Right kidney (tissue), 1 donor: ENCODE data around the gene PDE6A.

Experiments
- DNase-seq: peaks from one replicate; pipeline ENCODE4 v3.0.0-alpha.2; 2016

The PDE6A gene

DNA sequence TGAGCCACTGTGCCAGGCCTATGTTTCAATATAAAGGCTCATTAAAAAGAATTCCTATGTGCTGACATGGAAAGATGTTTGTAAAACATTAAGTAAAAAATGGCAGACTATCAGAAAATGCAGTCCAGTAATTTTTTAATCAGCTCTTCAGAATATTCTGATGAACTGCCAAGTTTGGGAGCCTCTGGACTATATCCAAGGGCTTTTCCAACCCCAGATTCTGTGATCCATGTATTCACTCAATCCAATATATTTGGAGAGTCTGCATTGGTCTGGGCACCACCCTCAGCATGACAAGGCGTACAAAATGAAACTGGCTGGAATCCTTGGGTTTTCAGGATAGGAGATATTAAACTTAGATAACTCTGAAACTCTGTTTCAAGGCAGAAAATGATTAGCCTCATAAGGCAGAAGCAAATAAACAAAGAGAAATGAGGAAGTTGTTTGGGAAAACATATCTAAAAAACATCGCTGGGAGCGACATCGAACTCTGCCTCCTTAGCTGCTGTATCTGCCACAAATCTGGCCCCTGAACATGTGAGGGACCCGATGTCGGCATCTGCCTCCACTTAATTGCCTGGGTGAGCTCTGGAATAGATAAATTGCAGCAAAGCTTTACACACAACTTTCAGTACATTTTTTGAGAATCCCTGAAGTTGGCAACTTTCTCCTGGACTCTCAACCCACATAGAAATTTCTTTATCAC, 14.4 kb downstream of the PDE6A start:
- DNase-seq: no peak

DNA sequence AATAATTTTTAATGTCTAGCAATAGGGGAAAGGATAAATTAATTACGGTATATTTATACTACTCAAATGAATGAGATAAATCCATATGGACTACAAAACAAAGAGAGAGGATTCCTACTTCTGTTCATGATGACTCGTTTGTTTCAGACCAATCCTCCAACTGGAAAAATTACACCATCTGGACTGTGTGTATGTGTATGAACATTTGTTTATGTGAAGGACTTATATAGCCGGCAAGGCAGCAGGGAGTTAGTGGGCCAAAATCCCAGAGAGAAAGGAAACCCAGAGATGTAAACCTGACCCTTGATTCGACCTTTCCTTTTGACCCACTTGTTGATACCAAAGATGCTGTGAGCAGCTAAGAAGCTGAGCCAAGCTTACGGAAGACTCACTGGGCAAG, 20.1 kb downstream of the PDE6A start:
- no peak for DNase-seq

DNA sequence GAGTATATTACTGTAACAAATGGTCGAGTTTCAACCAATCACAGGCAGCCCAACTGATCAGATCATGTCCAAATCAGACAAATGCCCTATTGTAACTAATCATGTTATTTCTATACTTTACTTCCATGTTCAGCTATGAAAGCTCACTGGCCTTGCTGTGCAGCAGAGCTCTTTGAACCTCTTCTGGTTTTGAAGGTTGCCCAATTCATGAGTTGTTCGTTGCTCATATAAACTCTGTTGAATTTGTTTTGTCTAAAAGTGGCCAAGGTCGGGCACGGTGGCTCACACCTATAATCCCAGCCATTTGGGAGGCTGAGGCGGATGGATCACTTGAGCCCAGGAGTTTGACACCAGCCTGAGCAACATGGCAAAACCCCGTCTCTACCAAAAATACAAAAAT, 21.6 kb downstream of the PDE6A start:
- DNase-seq: no peak

DNA sequence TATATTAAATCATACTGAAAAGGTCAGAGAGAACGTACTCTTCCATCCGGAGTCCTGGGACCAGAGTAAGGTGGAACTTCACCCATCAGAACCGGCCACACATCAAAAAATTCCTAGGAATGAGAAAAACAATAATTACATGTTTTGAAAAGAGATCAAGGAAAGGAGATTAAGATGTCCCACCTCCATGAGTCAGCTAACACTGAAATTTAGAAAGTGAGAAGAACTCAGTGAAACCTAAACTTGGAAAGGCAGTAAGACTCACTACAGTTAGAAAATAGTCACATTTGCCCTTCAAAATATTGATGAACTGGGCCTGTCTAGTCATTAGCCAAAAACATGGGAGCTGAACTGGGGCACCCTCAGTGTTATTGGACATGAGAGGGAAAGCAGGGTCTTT, 23.0 kb downstream of the PDE6A start:
- no peak for DNase-seq

DNA sequence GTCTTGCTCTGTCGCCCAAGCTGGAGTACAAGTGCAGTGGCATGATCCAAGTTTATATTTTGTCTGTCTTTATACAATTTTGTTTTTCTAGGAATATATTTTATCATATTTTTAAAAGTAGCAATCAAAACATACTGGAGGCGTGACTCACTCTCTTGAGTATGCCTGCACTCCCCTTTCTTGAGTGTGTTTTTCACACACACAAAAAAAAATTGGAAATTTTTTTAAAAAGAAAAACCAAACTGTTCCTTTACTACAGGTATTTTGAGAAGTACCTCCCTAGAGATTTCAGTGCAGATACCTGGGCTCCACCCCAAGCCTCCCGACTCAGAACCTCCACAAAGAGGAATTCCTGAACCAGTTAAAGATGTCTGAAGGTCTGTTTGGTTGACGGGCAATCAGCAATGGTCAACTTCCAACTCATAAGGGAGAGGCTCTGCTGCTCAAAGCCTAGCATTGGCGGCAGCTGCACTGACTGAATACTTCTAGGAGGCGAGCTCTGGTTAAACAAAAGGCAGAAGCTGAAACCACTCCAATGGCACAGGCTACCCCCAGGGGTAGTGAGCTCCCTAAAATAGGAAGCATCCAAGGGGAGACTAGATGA, 27.4 kb downstream of the PDE6A start:
- DNase-seq: no peak

DNA sequence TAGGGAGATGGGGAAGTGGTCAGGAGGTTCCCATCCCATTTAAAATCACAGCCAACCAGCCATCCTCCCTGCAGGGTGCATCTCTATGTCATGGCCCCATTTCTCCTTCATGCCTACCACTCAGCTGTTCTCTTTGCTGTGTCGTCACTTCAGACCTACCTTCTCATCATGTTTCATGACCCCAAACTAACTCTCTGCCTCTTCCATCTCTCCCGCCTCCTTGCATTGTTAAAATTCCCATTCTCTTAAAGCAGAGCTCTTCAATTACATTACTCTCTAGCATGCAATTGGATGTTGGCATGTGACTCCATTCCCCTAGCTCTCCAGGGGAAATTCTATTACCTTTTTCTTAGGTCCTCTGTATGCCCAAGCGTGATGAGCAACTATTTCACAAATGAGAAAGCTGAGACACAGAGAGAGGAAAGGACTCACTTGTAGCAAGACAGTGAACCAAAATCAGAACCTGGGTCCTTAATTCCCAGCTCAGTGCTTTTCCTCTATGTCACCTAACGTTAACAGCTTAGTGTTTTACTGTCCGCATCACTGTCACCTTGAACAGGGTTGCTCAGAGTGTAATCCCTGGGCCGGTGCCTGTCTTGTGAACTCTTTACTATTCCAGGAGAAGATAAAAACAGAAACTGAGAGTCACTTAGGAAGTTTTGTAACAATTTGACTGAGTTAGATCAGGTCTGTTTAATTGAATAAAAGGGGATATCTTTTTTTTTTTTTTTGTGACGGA, 28.1 kb downstream of the PDE6A start:
- DNase-seq: no peak

DNA sequence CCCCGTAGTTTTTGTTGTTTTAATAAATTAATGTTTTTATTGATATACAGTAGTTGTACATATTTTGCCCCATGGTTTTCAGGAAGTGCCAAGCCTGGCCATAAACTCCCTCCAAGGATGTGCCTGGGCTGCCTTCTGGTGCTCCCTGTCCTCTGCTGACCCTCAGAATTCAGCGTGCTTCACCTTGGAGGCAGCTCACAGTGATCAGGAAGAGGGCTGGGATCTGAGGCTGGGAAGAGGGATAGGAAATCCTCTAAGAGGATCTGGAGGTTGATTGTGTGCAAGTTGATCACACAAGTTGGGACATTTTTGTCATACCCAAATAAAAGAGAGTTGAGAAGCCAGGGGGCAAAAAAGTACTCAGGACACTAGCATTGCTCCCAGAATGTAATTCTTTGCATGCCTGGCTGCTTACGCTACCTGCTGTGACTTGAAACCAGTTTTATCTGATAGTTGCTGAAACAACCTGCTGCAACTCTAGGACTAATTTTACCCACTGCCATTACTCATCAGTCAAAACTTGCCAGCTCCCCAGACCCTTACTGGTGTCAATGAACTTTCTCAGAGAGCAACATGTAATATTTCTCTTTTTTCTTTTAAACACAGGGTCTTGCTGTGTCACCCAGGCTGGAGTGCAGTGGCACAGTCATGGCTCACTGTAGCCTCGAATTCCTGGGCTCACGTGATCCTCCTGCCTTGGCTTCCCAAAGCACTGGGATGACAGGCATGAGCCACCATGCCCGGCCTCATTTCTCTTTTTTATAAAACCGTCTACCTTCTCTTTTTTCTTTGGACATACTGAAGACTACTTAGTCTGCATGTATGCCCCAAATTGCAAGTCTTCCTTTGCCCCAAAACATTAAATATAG, 29.0 kb downstream of the PDE6A start:
- no peak for DNase-seq

DNA sequence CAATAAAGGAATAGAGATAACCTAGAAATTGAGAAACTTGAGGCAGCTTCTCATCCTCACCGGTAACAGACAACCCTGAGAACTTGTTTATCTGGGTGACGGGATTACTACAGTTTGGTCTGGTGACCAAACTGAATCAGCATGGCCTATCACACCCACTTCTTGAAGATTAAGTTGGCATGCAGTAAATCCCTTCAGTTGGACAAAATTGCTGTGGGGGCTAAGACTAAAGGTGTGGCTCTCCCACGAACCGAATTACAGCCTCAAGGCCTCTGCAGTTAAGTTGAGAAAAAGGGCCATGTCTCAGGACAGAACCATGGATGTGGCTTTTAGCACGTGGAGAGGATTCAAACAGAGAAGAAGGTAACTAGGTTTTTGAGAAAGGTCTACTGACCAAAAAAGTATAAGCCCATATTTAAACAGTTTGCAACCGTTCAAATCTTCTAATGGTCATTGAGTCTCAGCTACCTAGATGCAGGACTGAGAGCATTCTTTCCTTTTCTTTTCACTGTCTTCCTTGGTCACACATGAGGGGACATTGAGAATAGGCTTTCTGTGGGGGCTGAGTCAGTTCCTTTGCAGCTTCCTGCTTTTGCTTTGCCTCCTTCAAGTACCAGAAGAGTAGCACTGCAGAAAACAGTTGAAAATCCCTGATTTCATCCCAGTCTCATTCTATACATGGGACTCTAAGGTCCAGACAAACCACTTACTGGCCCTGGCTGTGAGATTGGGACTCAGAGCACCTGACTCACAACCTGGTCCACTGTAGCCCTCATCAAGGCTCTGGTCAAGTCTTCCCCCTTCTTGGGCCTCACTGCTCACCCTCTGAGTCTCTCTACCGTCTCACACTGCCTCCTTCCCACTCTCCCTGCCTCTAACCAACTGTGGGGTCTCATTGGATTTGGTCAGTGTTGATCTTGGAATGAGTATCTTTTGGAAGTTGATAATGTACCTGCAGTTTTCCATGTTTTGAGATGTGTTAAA, 30.9 kb downstream of the PDE6A start:
- DNase-seq: no peak

DNA sequence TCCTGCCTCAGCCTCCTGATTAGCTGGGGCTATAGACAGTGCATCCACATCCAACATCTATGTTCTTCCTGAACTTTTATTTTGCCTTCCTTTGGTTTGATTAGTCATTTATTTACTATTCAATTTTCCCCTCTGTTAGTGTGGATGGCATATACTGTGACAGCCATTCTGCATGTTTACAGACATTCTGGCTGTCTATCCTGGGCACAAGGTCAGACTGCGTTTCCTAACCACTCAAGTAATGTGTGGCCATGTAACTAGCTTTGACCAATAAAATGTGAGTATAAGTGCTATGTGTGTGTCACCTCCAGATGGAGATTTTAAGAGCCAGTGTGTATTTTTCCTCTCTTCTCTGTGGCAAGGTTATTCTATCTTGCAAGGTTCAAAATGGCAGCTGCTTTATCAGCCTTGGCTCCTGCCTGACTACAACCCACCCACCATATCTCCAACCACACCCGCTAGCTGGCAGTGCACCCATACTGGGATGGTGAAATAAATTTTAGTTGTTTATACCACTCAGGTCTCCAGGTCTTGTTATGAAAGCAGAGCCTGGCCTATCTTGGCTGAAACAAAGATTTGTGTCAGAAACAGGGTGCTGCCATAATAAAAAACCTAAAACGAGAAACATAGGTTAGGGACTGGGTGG, 32.2 kb downstream of the PDE6A start:
- no peak for DNase-seq

DNA sequence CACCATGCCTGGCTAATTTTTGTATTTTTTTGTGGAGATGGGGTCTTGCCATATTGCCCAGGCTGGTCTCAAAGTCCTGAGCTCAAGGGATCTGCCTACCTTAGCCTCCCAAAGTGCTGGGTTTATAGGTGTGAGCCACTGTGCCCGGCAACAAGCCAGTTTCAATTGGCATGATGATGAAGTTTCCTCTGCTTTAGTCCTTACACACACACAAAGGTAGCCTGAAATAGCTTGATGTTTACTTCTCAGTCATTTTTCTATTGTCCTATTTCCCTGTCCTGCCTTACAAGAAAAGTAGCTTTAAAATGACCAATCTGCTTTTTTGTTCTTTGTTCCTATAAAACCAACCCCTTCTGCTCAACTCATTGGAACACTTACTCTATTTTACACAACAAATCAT, 33.6 kb downstream of the PDE6A start:
- DNase-seq: no peak

DNA sequence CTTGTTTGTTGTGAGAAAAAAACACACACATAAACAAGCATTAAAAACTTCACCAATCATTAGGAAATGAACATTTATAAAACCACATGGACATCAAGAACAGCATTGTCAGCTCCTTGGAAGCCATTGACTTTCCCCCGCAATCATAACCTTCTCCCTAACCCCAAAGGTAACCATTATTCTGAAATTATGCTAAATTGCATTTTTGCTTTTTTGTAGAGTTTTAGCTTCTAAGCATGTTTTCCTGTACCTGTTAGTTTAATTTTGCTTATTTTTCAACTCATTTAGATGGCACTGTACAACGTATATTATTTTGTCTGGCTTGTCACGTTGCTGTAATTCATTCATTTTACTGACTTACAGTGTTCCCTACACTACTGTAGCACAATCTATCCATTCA, 36.8 kb downstream of the PDE6A start:
- DNase-seq: no peak

DNA sequence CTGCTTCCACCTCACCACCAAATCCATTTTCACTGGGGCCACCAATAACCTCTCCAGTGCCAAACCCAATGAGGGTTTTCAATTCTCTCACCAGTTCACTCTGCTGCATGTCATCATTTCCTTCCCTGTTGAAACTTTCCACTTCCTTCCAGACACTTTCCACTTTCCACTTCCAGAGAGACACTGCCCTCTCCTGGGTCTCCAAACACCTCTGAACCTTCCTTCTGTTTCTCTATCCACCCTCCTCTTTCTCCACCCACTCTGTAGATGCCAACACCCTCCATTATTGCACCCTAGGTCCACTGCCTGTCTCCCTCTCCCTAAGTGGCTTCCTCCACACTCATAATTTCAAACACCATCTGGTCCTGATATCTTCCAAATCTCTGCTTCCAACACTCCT, 39.6 kb downstream of the PDE6A start:
- DNase-seq: no peak

DNA sequence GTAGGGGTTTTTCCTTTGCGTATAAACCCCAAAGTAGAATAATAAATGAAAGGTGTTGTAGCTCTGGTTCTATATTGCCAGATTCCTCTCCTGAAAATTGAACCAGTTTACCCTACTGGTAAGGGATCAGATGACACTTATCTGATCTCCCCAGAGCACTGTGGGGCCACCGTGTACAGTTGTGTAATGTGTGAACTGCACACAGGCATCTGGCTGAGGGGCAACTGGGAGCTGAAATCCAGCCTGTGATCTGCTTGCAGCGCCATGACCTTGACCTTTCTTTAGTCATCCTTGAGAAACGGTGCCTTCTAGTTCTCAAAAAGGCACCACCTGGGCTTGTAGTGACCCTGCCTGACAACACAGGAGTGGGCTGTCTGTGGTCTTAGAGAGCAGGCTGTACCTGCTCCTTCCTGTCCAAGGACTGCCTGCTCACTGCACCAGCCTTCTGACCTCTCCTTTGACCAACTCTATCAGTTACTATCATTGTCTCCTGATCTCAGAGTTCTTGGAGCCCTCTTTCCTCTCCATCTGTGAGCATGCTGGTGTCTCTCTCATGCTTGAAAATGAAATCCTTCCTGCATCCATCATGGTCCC, 40.2 kb downstream of the PDE6A start:
- no peak for DNase-seq

DNA sequence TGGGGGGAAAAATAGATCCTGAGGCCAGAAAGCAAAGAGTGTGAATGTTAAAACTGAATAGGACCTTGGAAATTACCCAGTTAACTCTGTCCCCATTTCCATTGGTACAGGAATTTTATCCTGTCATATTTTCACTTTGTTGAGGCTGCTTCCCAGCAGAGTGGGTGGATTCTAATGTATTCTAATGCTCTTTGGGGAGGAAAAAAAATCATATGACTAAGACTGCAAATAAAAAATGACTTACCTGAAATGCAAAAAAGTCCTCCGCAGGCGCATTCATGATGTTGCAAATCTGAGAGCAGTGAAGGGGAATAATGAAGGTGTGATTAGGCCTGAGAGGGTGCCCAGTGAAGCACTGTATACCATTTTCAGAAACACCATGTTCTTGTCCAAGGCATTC, 41.2 kb downstream of the PDE6A start:
- no peak for DNase-seq

DNA sequence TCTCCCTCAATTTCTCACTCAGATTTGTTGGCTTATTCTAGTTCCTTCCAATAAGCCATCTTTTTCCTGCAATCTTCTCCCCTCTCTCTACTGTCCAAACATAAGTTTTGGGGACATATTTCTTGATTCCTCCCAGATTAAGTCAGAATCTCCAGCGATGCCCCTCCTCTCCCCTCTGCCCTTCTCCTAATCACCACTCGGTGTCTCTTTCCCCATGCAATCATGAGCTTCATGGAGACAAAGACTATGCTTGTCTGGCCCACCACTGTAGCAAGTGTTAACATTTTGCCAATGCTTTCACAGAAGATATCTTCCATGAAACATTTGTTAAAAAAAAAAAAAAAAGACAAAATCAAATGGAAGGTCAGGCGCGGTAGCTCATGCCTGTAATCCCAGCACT, 42.4 kb downstream of the PDE6A start:
- DNase-seq: no peak

DNA sequence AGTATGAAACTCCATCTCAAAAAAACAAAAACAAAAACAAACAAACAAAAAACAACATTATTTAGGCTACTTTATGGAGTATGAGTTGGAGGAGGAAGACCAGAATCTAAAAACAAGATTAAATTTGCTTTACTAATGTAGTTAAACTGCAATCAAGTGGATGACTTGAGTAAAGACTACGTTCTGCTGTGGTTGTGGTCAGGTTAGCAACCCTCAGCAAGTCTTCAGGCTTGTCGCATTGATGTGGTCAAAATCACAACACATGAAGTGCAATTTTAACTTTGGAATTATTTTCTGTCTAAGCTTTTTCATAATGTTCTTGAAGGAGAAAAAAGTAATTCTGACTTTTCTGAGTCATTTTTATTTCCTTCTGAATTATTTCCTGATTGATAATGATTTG, 43.1 kb downstream of the PDE6A start:
- DNase-seq: no peak

DNA sequence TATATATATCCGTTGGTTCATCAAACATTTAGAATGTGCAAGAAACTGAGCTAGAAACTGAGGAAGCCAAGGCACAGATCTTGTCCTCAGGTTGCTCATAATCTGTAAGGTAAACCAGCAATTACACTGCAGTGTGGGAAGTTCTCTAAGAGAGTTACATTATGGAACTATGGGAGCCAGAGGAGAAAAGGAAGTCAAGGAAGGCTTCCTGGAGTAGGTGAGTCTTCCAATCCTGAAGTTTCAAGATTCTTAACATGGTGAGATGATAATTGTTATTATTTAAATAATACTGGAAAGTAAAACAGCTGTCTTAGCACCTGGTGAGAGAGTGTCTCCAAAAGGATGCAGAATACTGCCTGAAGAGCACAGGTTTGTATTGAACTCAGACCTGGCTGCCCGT, 44.2 kb downstream of the PDE6A start:
- DNase-seq: no peak

DNA sequence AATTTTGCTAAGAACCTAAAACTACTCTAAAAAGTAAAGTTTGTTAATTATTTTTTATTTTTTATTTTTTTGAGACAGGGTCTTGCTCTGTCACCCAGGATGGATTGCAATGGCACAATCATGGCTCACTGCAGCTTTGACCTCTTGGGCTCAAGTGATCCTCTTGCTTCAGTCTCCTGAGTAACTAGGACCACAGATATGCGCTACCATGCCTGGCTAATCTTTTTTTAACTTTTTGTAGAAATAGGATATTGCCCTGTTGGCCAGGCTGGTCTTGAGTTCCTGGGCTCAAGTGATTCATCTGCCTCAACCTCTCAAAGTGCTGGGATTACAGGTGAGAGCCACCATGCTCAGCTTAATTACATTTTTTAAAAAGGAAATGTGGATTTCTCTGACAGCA, 45.8 kb downstream of the PDE6A start:
- DNase-seq: no peak

DNA sequence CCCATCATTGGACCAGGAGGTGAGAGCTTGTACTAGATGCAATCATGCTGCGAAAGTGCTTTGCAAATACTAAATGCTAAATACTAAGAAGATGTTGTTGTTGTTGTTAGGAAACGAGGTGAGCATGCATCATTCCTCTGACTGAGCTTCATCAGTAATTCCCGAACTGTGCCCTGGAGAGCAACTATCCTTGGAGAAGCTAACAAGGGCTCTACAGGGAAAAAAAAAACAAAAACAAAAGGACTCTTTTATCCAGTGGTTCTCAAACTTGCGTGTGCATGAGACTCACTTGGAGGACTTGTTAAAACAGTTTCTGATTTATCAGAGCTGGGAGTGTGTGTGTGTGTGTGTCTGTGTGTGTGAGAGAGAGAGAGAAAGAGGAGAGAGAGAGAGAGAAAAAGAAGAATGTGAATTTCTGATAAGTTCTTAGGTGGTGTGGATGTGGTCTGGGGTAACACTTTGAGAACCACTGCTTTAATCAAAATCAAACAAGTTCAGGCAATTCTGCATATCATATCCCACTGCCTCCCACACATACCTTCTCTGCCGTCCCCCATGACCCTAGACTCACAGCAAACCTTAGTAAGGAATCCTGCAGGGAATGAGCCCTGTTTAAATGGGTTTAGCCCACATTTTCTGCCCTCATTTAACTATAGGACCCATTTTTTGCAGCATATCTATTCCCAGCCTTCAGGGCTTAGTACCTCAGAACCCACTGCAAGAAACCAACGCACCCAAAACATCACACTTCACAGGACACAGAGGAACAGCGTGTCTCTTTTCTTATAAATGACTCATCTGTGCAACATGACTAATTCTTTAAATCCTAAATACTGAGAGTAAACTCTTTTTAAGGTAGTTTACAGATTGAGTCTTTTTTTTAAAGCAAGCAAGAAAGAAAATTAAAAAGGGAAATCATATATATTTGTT, 48.9 kb downstream of the PDE6A start:
- DNase-seq: no peak

DNA sequence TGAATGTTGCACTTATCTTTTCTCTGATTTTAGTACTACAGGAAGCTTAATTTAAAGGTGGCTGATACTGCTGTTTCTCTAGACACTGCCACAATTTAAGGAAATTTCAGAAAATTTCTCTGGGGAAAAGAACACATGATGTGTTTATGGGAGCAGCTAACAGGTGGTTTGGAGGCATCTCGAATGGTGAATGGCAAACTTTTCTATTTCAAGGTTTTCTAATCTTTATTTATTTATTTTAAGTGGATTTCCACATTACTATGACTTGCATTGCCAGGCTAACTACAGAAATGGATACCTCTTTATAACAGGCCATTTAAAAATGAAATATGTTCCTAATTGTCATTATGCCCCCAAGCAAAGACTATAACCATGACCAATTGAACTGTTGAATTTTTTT, 50.4 kb downstream of the PDE6A start:
- no peak for DNase-seq
